ENCODE data around the gene KAT2B.

The KAT2B gene

DNA sequence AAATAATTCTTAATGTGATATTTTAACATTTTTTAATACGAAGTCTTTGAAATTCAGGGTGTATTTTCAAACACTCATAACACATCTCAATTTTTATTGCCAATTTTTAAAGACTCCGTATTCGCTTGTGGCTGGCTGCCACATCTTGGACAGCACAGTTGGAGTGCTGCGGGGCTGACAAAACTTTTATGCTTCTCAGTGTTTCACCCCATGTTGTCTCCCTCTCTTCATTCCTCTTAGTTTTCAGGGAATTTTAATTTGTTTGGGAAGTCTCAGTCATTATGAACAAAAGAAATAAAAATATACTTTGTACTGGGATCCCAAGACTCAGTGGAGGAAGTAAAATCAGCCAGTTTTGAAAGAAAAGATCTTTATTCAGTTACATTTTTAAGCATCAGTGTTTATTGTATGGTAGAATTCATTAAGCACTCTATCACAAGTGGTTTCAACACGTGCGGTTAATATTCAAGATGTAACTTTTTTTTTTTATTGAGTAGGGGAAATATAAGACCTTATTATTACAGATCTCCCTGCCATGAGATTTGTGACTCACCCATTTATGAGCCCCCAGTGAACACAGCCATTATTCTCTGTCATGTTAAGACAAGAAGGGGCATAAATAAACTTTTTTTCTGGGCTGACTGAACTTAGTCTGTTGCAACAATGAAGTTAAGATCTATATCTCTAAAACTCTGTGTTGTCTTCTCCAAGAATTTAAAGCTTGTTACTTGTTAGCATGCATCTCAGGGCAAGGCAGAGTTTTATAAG lies 26.8 kb downstream of the KAT2B start:
- DNase-seq = no peak

GRCh38 chr3:20068512-20069177 lies 28.4 kb downstream of the KAT2B start:
- no peak for DNase-seq

- DNase-seq = no peak
These were observed 28.9 kb downstream of the KAT2B start for GRCh38 chr3:20069178-20069532.

GRCh38 chr3:20071175-20071574 lies 30.9 kb downstream of the KAT2B start:
- DNase-seq = no peak

DNA sequence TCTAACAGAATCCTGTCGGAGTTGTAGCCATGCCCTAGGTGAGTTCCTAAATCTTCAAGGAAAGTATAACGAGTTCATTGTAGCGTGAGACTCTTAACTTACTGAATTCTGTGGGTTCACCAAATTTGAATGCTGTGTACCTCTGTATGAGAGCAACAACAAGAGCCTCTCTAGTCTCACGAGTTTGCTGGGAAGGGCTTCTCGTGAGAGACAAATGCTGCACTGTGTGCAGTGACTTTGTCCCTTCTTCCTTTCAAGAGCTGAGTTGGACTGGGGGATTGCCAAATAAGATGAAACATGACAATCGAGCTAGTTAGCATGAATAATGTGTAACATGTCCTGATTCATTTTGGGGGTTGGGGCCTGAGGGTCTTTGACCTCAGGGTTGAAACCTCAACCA lies 32.2 kb downstream of the KAT2B start:
- no peak for DNase-seq

- DNase-seq = no peak
These were observed 32.8 kb downstream of the KAT2B start for GRCh38 chr3:20073068-20073467.

- no peak for DNase-seq
These were observed 33.4 kb downstream of the KAT2B start for GRCh38 chr3:20073683-20074082.

GRCh38 chr3:20074226-20075063 lies 34.2 kb downstream of the KAT2B start:
- DNase-seq = no peak

GRCh38 chr3:20075197-20075596 lies 35.0 kb downstream of the KAT2B start:
- DNase-seq = no peak

GRCh38 chr3:20076296-20076997 lies 36.2 kb downstream of the KAT2B start:
- DNase-seq = no peak

GRCh38 chr3:20077068-20077467 lies 36.8 kb downstream of the KAT2B start:
- DNase-seq = no peak

- peak in 1 of 2 experiments; percentile 18 for DNase-seq
These were observed 38.0 kb downstream of the KAT2B start for GRCh38 chr3:20078194-20078714.

DNA sequence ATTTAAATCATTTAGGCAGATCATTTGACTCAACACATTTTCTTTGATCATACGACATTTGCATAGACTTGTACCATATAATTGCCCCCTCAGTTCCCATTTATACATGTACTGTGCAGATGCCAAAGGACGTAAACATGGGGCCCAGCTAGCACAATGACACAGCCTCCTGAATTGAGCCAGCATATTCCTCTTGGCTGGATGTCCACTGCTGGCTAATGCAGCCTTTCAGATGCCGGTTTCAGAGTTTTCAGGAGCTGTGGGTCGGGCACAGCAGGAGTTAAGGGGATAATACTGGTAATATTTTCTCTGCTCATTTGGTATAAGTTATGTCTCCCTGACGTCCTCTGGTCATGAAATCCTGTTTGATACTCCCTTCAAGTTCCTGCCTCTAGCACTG lies 39.4 kb downstream of the KAT2B start:
- DNase-seq = no peak

- DNase-seq = peak; percentile 87 to 92
These were observed 40.8 kb downstream of the KAT2B start for GRCh38 chr3:20080956-20081554.

- no peak for DNase-seq
These were observed 43.0 kb downstream of the KAT2B start for GRCh38 chr3:20083253-20083652.

DNA sequence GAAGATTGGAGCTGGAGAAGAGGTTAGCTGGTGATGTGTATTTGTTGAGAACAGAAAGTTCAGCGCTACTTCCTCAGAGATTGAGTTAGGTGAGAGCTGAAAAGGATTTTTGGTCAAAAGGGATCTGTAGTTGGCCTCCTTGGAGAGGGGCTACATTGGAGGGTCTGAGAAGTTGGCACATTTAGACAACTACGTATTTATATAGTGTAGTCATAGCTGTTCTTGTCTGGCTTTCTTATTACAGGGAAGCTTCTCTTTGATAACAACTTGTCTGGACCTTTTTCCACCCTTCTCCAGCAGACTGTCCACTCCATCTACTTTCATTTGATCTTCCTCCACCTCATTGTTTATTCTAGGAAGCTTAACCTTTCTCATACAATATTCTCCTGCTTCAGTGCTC lies 43.7 kb downstream of the KAT2B start:
- DNase-seq = no peak

GRCh38 chr3:20091331-20092047 lies 51.2 kb downstream of the KAT2B start:
- no peak for DNase-seq

- no peak for DNase-seq
These were observed 55.2 kb downstream of the KAT2B start for GRCh38 chr3:20095470-20095869.

DNA sequence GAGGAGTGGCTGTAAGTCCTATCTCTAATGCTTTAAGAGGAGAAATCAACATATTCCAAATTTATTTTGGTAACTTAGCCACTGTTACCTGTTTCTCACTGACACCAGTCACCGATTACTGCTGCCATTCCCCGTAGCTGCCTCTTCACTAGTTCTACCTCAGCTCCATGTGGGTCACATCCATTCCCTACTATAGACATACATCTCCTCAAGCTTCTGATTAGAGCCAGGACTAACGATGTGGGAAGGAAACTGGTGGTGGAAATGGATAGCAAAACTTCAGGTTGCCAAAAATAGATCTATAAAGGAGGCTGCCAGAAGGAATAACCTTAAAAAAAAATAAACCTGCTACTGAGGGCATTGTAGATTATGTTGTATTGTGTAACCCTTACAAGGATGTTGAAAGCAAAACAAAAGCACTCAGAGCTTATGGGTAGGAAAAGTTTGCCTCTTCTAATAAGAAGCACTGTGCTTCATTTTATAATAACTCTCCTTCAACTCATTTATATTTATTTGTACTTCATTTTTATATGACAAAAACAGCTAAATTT lies 56.0 kb downstream of the KAT2B start:
- DNase-seq = no peak

GRCh38 chr3:20097015-20097414 lies 56.8 kb downstream of the KAT2B start:
- DNase-seq = no peak

DNA sequence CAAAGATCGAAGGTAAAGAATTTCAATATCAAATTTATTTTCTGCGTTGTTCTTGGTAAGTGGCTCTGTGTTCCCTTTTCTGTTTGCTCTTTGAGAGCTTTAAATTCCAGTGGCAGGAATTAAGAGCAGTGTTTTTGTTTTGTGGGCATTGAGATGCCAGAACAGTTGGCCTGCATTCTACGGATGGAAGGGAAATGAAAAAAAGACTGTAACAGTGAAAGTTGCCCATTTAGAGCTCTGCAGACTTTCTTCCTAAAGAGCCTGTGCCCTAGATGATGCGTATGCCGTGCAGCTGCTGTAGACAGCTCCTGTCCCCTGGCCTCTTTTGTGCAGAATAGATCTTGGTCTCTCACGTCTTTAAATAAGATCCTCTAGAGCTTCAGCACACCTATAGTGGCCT lies 58.8 kb downstream of the KAT2B start:
- DNase-seq = no peak
